ENCODE results near the gene DYRK1A. TPM values are rescaled to one million over a fixed set of nuclear protein-coding genes. Genes with fewer than 3 reads are reported as not detected.

Gene DYRK1A
- polyA plus RNA-seq, 1 donor (not counting 4 experiments of a cell fraction or from before 2014, with no cell fraction given), result 25.3 TPM

DNA sequence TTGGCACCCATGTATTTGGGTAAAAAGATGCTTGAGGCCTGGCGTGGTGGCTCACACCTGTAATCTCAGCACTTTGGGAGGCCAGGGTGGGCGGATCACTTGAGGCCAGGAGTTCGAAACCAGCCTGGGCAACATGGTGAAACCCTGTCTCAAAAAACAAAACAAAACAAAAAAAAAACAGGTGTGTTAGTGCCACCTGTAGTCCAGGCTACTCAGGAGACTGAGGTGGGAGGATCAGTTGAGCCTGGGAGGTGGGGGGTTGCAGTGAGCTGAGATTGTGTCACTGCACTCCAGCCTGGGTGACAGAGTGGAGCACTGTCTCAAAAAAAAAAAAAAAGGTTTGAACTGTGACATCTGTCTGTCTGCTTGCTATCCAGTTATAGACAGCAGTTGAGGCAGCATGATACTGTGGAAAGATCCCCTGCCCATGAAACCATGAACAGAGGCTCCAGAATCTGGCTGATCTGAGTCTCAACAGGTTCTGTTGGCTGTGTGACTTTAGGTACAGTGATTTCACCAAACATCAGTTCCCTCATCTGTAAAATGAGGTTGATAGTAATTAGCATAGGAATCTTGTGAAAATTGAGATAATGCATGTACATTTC lies 5.7 kb downstream of the DYRK1A start:
- no peak overlapping the region for H3K27ac ChIP-seq (ENCODE audit: control insufficient read depth, insufficient read depth, low read length)
- peaks cover 62% of the 10 kb centered on the region for H3K4me1 ChIP-seq (ENCODE audit: control insufficient read depth, extremely low read depth, insufficient read depth, low read length)
- H4K20me1 ChIP-seq (ENCODE audit: control insufficient read depth, extremely low read depth, insufficient read depth, low read length), result peaks cover 12% of the 10 kb centered on the region
- no peak overlapping the region for H2AFZ ChIP-seq (ENCODE audit: control insufficient read depth, low read length)
- no peak for DNase-seq (ENCODE audit: low read depth, low spot score)
- no peak for FAIRE-seq
- no peak for TF ChIP-seq EZH2 (IDR thresholded peaks at IDR 0.05; ENCODE audit: low read length)
- TF ChIP-seq CTCF (optimal IDR thresholded peaks at IDR 0.05 in 1 of 3, IDR thresholded peaks at IDR 0.05 in 1 of 3, conservative IDR thresholded peaks at IDR 0.05 in 1 of 3; ENCODE audit: extremely low read depth in 1 of 3, insufficient read depth in 2 of 3, low read length in 3 of 3), result no peak
- peaks cover 97% of the 10 kb centered on the region for H3K79me2 ChIP-seq (ENCODE audit: control insufficient read depth, insufficient read depth, low read length)
- H3K9me3 ChIP-seq (ENCODE audit: control insufficient read depth, low read depth, low read length), result no peaks in the 10 kb centered on the region
- H3K4me3 ChIP-seq (ENCODE audit: control insufficient read depth in 2 of 3, extremely low read depth in 1 of 3, insufficient read depth in 2 of 3, low read depth in 1 of 3, low read length in 3 of 3), result no peak overlapping the region
- dilution Hi-C loops (cut with MboI; ENCODE audit: extremely low pct_ligation_motif_present, low sequenced_read_pairs), result no loop called here
- H3K36me3 ChIP-seq (ENCODE audit: control insufficient read depth in 2 of 2, extremely low read depth in 1 of 2, insufficient read depth in 2 of 2, low read length in 2 of 2), result no peaks in the 10 kb centered on the region
- no peak overlapping the region for H3K9ac ChIP-seq (ENCODE audit: control insufficient read depth, extremely low read depth, insufficient read depth, low read length)
- H3K9me1 ChIP-seq (ENCODE audit: control insufficient read depth, extremely low read depth, insufficient read depth, low read length), result peaks cover 6% of the 10 kb centered on the region
- H3K27me3 ChIP-seq (ENCODE audit: control insufficient read depth, extremely low read depth, insufficient read depth, low read length), result no peaks in the 10 kb centered on the region
- H3K4me2 ChIP-seq (ENCODE audit: control insufficient read depth, extremely low read depth, insufficient read depth, low read depth, low read length), result no peak overlapping the region

DNA sequence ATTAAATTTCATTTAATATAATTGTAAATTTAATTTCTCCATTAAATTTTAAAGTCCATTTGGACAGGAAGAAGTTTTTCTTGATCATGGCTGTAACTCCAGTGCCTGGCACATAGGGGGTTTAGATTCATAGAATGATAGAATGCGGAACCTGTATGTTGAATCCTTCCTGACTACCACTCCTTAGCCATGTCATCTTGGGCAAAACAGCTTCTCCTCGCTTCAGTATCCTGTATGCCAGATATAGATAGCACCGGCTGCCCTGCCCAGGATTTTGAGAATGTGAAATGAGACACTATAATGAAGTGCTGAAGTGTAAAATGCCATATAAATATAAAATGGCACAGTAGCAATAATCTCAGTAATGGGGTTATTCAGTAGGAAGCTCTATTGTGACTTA lies 6.4 kb downstream of the DYRK1A start:
- Histone ChIP-seq H3K9ac (ENCODE audit: control insufficient read depth, extremely low read depth, insufficient read depth, low read length) (no peak overlapping the region), H3K4me1 (ENCODE audit: control insufficient read depth, extremely low read depth, insufficient read depth, low read length) (peaks cover 62% of the 10 kb centered on the region), H3K79me2 (ENCODE audit: control insufficient read depth, insufficient read depth, low read length) (peaks cover 98% of the 10 kb centered on the region), H4K20me1 (ENCODE audit: control insufficient read depth, extremely low read depth, insufficient read depth, low read length) (peaks cover 12% of the 10 kb centered on the region), H3K9me3 (ENCODE audit: control insufficient read depth, low read depth, low read length) (no peaks in the 10 kb centered on the region), H3K4me2 (ENCODE audit: control insufficient read depth, extremely low read depth, insufficient read depth, low read depth, low read length) (no peak overlapping the region), H3K36me3 (ENCODE audit: control insufficient read depth in 2 of 2, extremely low read depth in 1 of 2, insufficient read depth in 2 of 2, low read length in 2 of 2) (no peaks in the 10 kb centered on the region), H3K27ac (ENCODE audit: control insufficient read depth, insufficient read depth, low read length) (no peak overlapping the region), H2AFZ (ENCODE audit: control insufficient read depth, low read length) (no peak overlapping the region), H3K9me1 (ENCODE audit: control insufficient read depth, extremely low read depth, insufficient read depth, low read length) (peaks cover 6% of the 10 kb centered on the region), H3K27me3 (ENCODE audit: control insufficient read depth, extremely low read depth, insufficient read depth, low read length) (no peaks in the 10 kb centered on the region), H3K4me3 (ENCODE audit: control insufficient read depth in 2 of 3, extremely low read depth in 1 of 3, insufficient read depth in 2 of 3, low read depth in 1 of 3, low read length in 3 of 3) (no peak overlapping the region)
- DNase-seq (ENCODE audit: low read depth, low spot score), result no peak
- FAIRE-seq, result no peak
- dilution Hi-C loops (cut with MboI; ENCODE audit: extremely low pct_ligation_motif_present, low sequenced_read_pairs), result no loop called here
- TF ChIP-seq CTCF (optimal IDR thresholded peaks at IDR 0.05 in 1 of 3, IDR thresholded peaks at IDR 0.05 in 1 of 3, conservative IDR thresholded peaks at IDR 0.05 in 1 of 3; ENCODE audit: extremely low read depth in 1 of 3, insufficient read depth in 2 of 3, low read length in 3 of 3), result no peak
- no peak for TF ChIP-seq EZH2 (IDR thresholded peaks at IDR 0.05; ENCODE audit: low read length)
